ENCODE data around the gene SLC27A2. TPM values are rescaled to one million over a fixed set of nuclear protein-coding genes. Genes with fewer than 3 reads are reported as not detected.
A peak's percentile ranks its signal among the peaks of the same experiment; 100 is the strongest.

Gene SLC27A2
- total RNA-seq, 2 donors from 2014 or later: 72.6 to 77.6 TPM

DNA sequence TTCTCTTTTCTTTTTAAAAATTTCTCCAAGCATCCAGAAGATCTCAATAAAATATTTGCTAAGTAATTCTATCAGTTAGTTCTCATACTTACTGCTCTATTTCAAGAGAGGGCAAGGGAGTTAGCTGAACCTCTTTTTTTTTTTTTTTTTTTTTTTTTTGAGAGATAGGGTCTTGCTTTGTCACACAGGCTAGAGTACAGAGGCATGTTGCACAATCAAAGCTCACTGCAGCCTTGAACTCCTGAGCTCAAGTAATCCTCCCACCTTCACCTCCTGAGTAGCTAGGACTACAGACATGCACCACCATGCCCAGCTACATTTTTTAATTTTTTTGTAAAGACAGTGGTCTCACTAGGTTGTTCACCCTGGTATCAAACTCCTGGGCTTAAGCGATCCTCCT is 62.2 kb downstream of the SLC27A2 start:
- Mint-ChIP-seq H3K27me3 (no peaks in the 10 kb centered on the region), H3K4me1 (ENCODE audit: low read depth in 2 of 2) (peaks cover 14 to 27% of the 10 kb centered on the region in 2 donors), H3K9me3 (no peaks in the 10 kb centered on the region), H3K36me3 (no peaks in the 10 kb centered on the region), H3K27ac (no peak overlapping the region), H3K4me3 (no peak overlapping the region)
- DNase-seq (ENCODE audit: low spot score): no peak
- no peak for ATAC-seq

- no peaks in the 10 kb centered on the region for H3K27me3 Mint-ChIP-seq
- H3K9me3 Mint-ChIP-seq: no peaks in the 10 kb centered on the region
- H3K4me1 Mint-ChIP-seq (ENCODE audit: low read depth in 2 of 2): peaks cover 17 to 34% of the 10 kb centered on the region in 2 donors
- H3K36me3 Mint-ChIP-seq: no peaks in the 10 kb centered on the region
- ATAC-seq (no peak), DNase-seq (ENCODE audit: low spot score) (no peak)
- H3K4me3 Mint-ChIP-seq: no peak overlapping the region
- peak overlapping the region; percentile 2 to 31 for H3K27ac Mint-ChIP-seq
Observed at GRCh38 chr15:50244959-50245624, 63.1 kb downstream of the SLC27A2 start.

DNA sequence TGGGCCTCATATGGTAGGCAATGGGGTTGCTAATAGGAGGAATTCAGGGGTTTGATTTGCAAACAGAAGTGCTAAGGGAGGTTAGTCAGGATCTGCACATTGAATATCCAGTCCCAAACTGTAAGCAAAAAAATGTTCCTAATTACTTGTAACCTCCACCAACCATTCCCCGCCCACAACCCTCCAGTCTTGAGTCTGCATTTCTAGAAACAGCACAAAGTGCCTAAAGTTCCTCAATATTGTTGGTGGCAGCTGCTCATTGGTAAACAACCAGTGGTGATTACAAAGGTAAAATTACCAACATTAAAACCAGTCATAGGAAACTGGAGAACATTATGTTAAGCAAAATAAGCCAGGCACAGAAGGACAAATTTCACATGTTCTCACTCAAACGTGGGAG is 64.6 kb downstream of the SLC27A2 start:
- ATAC-seq (no peak), DNase-seq (ENCODE audit: low spot score) (no peak)
- Mint-ChIP-seq H3K4me1 (ENCODE audit: low read depth in 2 of 2) (peaks cover 22 to 38% of the 10 kb centered on the region in 2 donors), H3K27ac (peak overlapping the region in 1 of 2 donors; percentile 7), H3K9me3 (no peaks in the 10 kb centered on the region), H3K36me3 (no peaks in the 10 kb centered on the region), H3K27me3 (peaks cover 0 to 4% of the 10 kb centered on the region in 2 donors), H3K4me3 (peak overlapping the region; percentile 5)

- H3K4me3 Mint-ChIP-seq: peak overlapping the region; percentile 85
- H3K36me3 Mint-ChIP-seq: no peaks in the 10 kb centered on the region
- no peaks in the 10 kb centered on the region for H3K9me3 Mint-ChIP-seq
- H3K27ac Mint-ChIP-seq: peak overlapping the region; percentile 71 to 91
- peaks cover 22 to 38% of the 10 kb centered on the region in 2 donors for H3K4me1 Mint-ChIP-seq (ENCODE audit: low read depth in 2 of 2)
- peaks cover 0 to 4% of the 10 kb centered on the region in 2 donors for H3K27me3 Mint-ChIP-seq
- DNase-seq (ENCODE audit: low spot score) (peak; percentile 75), ATAC-seq (peak; percentile 91 to 97)
Observed at GRCh38 chr15:50247819-50248655, 66.0 kb downstream of the SLC27A2 start.

GRCh38 chr15:50248994-50249582 is 67.1 kb downstream of the SLC27A2 start:
- DNase-seq (ENCODE audit: low spot score) (no peak), ATAC-seq (no peak)
- H3K27ac Mint-ChIP-seq: peak overlapping the region; percentile 71 to 91
- peaks cover 0 to 4% of the 10 kb centered on the region in 2 donors for H3K27me3 Mint-ChIP-seq
- peak overlapping the region; percentile 20 for H3K4me3 Mint-ChIP-seq
- no peaks in the 10 kb centered on the region for H3K9me3 Mint-ChIP-seq
- no peaks in the 10 kb centered on the region for H3K36me3 Mint-ChIP-seq
- H3K4me1 Mint-ChIP-seq (ENCODE audit: low read depth in 2 of 2): peaks cover 22 to 38% of the 10 kb centered on the region in 2 donors

- ATAC-seq (no peak), DNase-seq (ENCODE audit: low spot score) (no peak)
- Mint-ChIP-seq H3K27me3 (peaks cover 0 to 4% of the 10 kb centered on the region in 2 donors), H3K4me3 (no peak overlapping the region), H3K9me3 (no peaks in the 10 kb centered on the region), H3K27ac (peak overlapping the region; percentile 12 to 21), H3K36me3 (no peaks in the 10 kb centered on the region), H3K4me1 (ENCODE audit: low read depth in 2 of 2) (peaks cover 22 to 41% of the 10 kb centered on the region in 2 donors)
Observed at GRCh38 chr15:50249704-50250103, 67.7 kb downstream of the SLC27A2 start.

- no peak for DNase-seq (ENCODE audit: low spot score)
- no peak for ATAC-seq
- Mint-ChIP-seq H3K36me3 (no peaks in the 10 kb centered on the region), H3K9me3 (no peaks in the 10 kb centered on the region), H3K4me1 (ENCODE audit: low read depth in 2 of 2) (peaks cover 22 to 38% of the 10 kb centered on the region in 2 donors), H3K27ac (peak overlapping the region; percentile 49 to 66), H3K27me3 (peaks cover 0 to 4% of the 10 kb centered on the region in 2 donors), H3K4me3 (no peak overlapping the region)
Observed at GRCh38 chr15:50250760-50251394, 68.9 kb downstream of the SLC27A2 start.

GRCh38 chr15:50251638-50252182 is 69.7 kb downstream of the SLC27A2 start:
- no peak for DNase-seq (ENCODE audit: low spot score)
- no peak for ATAC-seq
- no peaks in the 10 kb centered on the region for H3K9me3 Mint-ChIP-seq
- H3K4me1 Mint-ChIP-seq (ENCODE audit: low read depth in 2 of 2): peaks cover 26 to 31% of the 10 kb centered on the region in 2 donors
- H3K36me3 Mint-ChIP-seq: no peaks in the 10 kb centered on the region
- peak overlapping the region; percentile 49 to 66 for H3K27ac Mint-ChIP-seq
- peaks cover 0 to 4% of the 10 kb centered on the region in 2 donors for H3K27me3 Mint-ChIP-seq
- H3K4me3 Mint-ChIP-seq: no peak overlapping the region

DNA sequence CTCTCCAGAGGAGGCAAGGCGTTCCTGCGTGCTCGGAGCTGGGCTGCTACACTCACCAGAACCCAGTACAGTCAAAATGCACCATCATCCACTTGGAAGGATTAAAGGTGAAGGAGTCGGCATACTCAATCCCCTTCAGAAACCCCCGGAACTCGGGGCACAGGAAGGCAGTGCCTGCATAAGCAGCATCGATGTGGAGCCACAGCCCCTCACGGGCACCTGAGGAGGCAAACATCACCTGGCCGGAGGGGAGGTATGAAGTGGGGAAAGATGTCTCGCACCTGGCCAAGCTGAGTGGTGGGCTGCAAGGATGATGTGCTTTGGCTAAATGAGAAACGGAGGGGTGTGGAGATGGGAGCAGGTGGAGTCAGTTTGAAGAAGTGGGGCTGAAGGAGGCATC is 70.6 kb downstream of the SLC27A2 start:
- Mint-ChIP-seq H3K4me3 (no peak overlapping the region), H3K27me3 (peaks cover 0 to 4% of the 10 kb centered on the region in 2 donors), H3K27ac (no peak overlapping the region), H3K4me1 (ENCODE audit: low read depth in 2 of 2) (peaks cover 28 to 32% of the 10 kb centered on the region in 2 donors), H3K36me3 (no peaks in the 10 kb centered on the region), H3K9me3 (no peaks in the 10 kb centered on the region)
- ATAC-seq: no peak
- DNase-seq (ENCODE audit: low spot score): no peak

DNA sequence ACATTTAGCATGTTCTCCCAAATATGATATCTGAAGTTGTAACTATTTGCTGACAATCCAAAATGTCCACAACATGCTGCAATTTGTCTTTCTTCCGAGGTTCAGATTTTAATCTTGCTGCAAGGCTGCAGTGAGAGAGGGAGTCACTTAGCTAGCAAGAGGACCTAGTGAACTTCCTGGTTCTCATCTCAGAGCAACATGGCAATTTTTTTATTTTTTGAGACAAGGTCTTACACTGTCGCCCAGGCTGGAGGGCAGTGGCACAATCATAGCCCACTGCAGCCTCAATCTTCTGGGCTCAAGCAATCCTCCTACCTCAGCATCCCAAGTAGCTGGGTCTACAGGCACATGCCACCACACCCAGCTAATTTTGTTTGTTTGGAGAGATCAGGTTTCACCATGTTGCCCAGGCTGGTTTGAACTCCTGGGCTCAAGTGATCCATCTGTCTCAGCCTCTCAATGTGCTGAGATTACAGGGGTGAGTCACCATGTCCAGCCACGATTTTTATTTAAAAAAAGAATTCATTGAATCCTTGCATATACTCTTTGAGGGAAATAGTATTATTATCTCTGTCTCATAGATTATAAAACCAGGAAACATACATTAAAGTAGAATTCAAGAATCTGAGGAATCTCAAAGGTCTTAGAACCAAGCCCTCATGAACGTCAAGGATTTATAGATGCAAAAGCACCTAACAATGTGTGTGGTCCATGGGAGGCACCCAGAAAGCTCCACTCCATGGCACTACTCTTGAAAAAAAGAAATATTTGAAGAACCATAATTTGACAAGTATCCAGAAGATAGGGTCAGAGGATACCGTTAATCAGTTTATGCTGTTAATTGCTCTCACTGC is 74.4 kb downstream of the SLC27A2 start:
- no peak for ATAC-seq
- H3K27me3 Mint-ChIP-seq: peaks cover 0 to 3% of the 10 kb centered on the region in 2 donors
- H3K27ac Mint-ChIP-seq: peak overlapping the region; percentile 22 to 44
- peaks cover 3% of the 10 kb centered on the region for H3K9me3 Mint-ChIP-seq
- H3K4me1 Mint-ChIP-seq (ENCODE audit: low read depth in 2 of 2): peaks cover 33 to 47% of the 10 kb centered on the region in 2 donors
- DNase-seq (ENCODE audit: low spot score): no peak
- H3K36me3 Mint-ChIP-seq: no peaks in the 10 kb centered on the region
- peak overlapping the region; percentile 44 for H3K4me3 Mint-ChIP-seq

- Mint-ChIP-seq H3K36me3 (no peaks in the 10 kb centered on the region), H3K27ac (peak overlapping the region; percentile 20 to 44), H3K4me3 (peak overlapping the region; percentile 44), H3K4me1 (ENCODE audit: low read depth in 2 of 2) (peaks cover 38 to 52% of the 10 kb centered on the region in 2 donors), H3K27me3 (no peaks in the 10 kb centered on the region), H3K9me3 (peaks cover 3% of the 10 kb centered on the region)
- ATAC-seq (no peak), DNase-seq (ENCODE audit: low spot score) (no peak)
Observed at GRCh38 chr15:50257332-50257731, 75.3 kb downstream of the SLC27A2 start.

- H3K9me3 Mint-ChIP-seq: peaks cover 3% of the 10 kb centered on the region
- peaks cover 44 to 58% of the 10 kb centered on the region in 2 donors for H3K4me1 Mint-ChIP-seq (ENCODE audit: low read depth in 2 of 2)
- no peak for DNase-seq (ENCODE audit: low spot score)
- ATAC-seq: peak in 1 of 2 donors; percentile 43
- H3K36me3 Mint-ChIP-seq: no peaks in the 10 kb centered on the region
- H3K27ac Mint-ChIP-seq: peak overlapping the region in 1 of 2 donors; percentile 97
- peak overlapping the region; percentile 31 for H3K4me3 Mint-ChIP-seq
- H3K27me3 Mint-ChIP-seq: no peaks in the 10 kb centered on the region
Observed at GRCh38 chr15:50257924-50258323, 75.9 kb downstream of the SLC27A2 start.

Measured in natural killer cell treated with Interleukin-12 subunit alpha and Interleukin-12 subunit beta and Interleukin-15 and Interleukin-18, amount 100 ng/mL, for 72 hours (primary cell).